GM12864 (cell line): Measurements from ENCODE around the gene LARP4B.

Source experiments
- DNase-seq: peaks from one replicate; pipeline ENCODE4 v3.0.0-alpha.2; 2011; ENCODE audit warnings: low read depth
- H3K4me3 ChIP-seq: 2 replicates; pipeline ENCODE4 v1.5.1; 2011; ENCODE audit warnings: mild to moderate bottlenecking, low read depth, low read length, control low read depth
- TF ChIP-seq, protein P1 (sequence below): IDR thresholded peaks from 2 replicates; pipeline ENCODE4 v1.5.1; 2011; ENCODE audit warnings: low read depth, mild to moderate bottlenecking, moderate library complexity, low read length, control low read depth, inconsistent platforms; ENCODE audit errors: missing control alignments

LARP4B gene

GRCh38 chr10:813286-813685, 118.2 kb downstream of the LARP4B start:
- TF ChIP-seq, protein P1, sequence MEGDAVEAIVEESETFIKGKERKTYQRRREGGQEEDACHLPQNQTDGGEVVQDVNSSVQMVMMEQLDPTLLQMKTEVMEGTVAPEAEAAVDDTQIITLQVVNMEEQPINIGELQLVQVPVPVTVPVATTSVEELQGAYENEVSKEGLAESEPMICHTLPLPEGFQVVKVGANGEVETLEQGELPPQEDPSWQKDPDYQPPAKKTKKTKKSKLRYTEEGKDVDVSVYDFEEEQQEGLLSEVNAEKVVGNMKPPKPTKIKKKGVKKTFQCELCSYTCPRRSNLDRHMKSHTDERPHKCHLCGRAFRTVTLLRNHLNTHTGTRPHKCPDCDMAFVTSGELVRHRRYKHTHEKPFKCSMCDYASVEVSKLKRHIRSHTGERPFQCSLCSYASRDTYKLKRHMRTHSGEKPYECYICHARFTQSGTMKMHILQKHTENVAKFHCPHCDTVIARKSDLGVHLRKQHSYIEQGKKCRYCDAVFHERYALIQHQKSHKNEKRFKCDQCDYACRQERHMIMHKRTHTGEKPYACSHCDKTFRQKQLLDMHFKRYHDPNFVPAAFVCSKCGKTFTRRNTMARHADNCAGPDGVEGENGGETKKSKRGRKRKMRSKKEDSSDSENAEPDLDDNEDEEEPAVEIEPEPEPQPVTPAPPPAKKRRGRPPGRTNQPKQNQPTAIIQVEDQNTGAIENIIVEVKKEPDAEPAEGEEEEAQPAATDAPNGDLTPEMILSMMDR, result no peak
- no peak overlapping the region for H3K4me3 ChIP-seq
- DNase-seq, result no peak

- TF ChIP-seq, protein P1, result no peak
- H3K4me3 ChIP-seq, result no peak overlapping the region
- no peak for DNase-seq
These were observed 118.7 kb downstream of the LARP4B start for GRCh38 chr10:812787-813186.

- DNase-seq, result no peak
- TF ChIP-seq, protein P1, result no peak
These were observed 119.9 kb downstream of the LARP4B start for GRCh38 chr10:811379-812175.

GRCh38 chr10:810351-810846, 121.1 kb downstream of the LARP4B start:
- DNase-seq, result no peak
- no peak overlapping the region for H3K4me3 ChIP-seq
- TF ChIP-seq, protein P1, result peak; percentile 19

More at GRCh38 chr10:811379-812175, 119.9 kb downstream of the LARP4B start:
- no peak overlapping the region for H3K4me3 ChIP-seq

GRCh38 chr10:809671-810350, 121.7 kb downstream of the LARP4B start:
- DNase-seq, result no peak
- no peak overlapping the region for H3K4me3 ChIP-seq
- TF ChIP-seq, protein P1, result no peak

DNA sequence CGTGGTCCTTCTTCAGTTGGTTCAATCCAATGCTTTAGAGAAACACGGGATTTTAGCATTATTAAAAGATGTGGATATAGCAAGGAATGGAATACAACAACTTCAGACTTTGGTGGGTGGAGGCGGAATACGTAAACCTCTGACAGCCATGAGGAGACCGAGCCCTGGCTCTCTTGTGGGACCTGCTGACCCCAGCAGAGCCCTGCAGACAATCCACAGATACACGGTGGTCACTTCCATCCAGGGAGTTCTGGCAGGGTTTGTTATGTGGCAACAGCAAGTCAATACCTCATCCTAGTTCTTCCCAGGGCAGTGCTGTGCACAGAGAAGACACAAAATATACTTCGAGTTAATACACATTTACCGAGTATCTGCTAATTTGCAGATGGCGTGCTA, 123.5 kb downstream of the LARP4B start:
- TF ChIP-seq, protein P1, result no peak
- no peak for DNase-seq
- H3K4me3 ChIP-seq, result no peak overlapping the region
